ENCODE measurements around the gene BEST1. TPM values are rescaled to one million over a fixed set of nuclear protein-coding genes. Genes with fewer than 3 reads are reported as not detected.

Gene BEST1
- total RNA-seq, 6 experiments from 2014 or later = 0.92 to 2.0 (median 1.9) TPM

- no peak for TF ChIP-seq CTCF (IDR thresholded peaks at IDR 0.05)
- no peak overlapping the region for H3K27ac Mint-ChIP-seq
- no peaks in the 10 kb centered on the region for H3K36me3 Mint-ChIP-seq (ENCODE audit: low read depth)
- no peak for DNase-seq
- H3K4me3 Mint-ChIP-seq = no peak overlapping the region
- peaks cover 17% of the 10 kb centered on the region for H3K4me1 Mint-ChIP-seq (ENCODE audit: low read depth)
- no peaks in the 10 kb centered on the region for H3K9me3 Mint-ChIP-seq
- H3K27me3 Mint-ChIP-seq (ENCODE audit: insufficient read depth) = peaks cover 4% of the 10 kb centered on the region
These were observed 28.8 kb downstream of the BEST1 start for GRCh38 chr11:61978703-61979661.

- Mint-ChIP-seq H3K4me1 (ENCODE audit: low read depth) (peaks cover 12% of the 10 kb centered on the region), H3K27me3 (ENCODE audit: insufficient read depth) (peaks cover 4% of the 10 kb centered on the region), H3K9me3 (peaks cover under 1% of the 10 kb centered on the region; the same call in 1 of the 2 replicates), H3K27ac (peak overlapping the region; percentile 59), H3K4me3 (no peak overlapping the region), H3K36me3 (ENCODE audit: low read depth) (peaks cover 4% of the 10 kb centered on the region; the same call in 1 of the 2 replicates)
- no peak for TF ChIP-seq CTCF (IDR thresholded peaks at IDR 0.05)
- DNase-seq = no peak
These were observed 30.8 kb downstream of the BEST1 start for GRCh38 chr11:61980783-61981541.

GRCh38 chr11:61983419-61983818 lies 33.3 kb downstream of the BEST1 start:
- H3K9me3 Mint-ChIP-seq = peaks cover 21% of the 10 kb centered on the region
- peaks cover 12% of the 10 kb centered on the region for H3K4me1 Mint-ChIP-seq (ENCODE audit: low read depth)
- TF ChIP-seq CTCF (IDR thresholded peaks at IDR 0.05) = no peak

GRCh38 chr11:61985869-61986268 lies 35.7 kb downstream of the BEST1 start:
- H3K36me3 Mint-ChIP-seq (ENCODE audit: low read depth) = peaks cover 27% of the 10 kb centered on the region
- H3K9me3 Mint-ChIP-seq = peaks cover 32% of the 10 kb centered on the region
- peaks cover 15% of the 10 kb centered on the region for H3K27me3 Mint-ChIP-seq (ENCODE audit: insufficient read depth)
- no peak overlapping the region for H3K27ac Mint-ChIP-seq
- H3K4me3 Mint-ChIP-seq = no peak overlapping the region
- no peak for DNase-seq
- H3K4me1 Mint-ChIP-seq (ENCODE audit: low read depth) = peaks cover 6% of the 10 kb centered on the region
- no peak for TF ChIP-seq CTCF (IDR thresholded peaks at IDR 0.05)

More at GRCh38 chr11:61983419-61983818, 33.3 kb downstream of the BEST1 start:
- Mint-ChIP-seq H3K27ac (no peak overlapping the region), H3K36me3 (ENCODE audit: low read depth) (peaks cover 21% of the 10 kb centered on the region), H3K4me3 (no peak overlapping the region), H3K27me3 (ENCODE audit: insufficient read depth) (peaks cover 4% of the 10 kb centered on the region)
- DNase-seq = no peak

GRCh38 chr11:61994981-61995380 lies 44.8 kb downstream of the BEST1 start:
- Mint-ChIP-seq H3K9me3 (peaks cover 14% of the 10 kb centered on the region), H3K4me1 (ENCODE audit: low read depth) (no peaks in the 10 kb centered on the region; the same call in 1 of the 2 replicates), H3K27ac (no peak overlapping the region), H3K4me3 (no peak overlapping the region), H3K27me3 (ENCODE audit: insufficient read depth) (peaks cover 3% of the 10 kb centered on the region), H3K36me3 (ENCODE audit: low read depth) (peaks cover 15% of the 10 kb centered on the region)
- TF ChIP-seq CTCF (IDR thresholded peaks at IDR 0.05) = no peak
- DNase-seq = no peak

All from HFFc6 (cell line).